NB4 (cell line): Measurements from ENCODE around the gene RPS6KA1.
"Not testable (repeated sequence)": the region's sequence is repeated elsewhere in the genome, so short reads cannot be mapped to it uniquely, and the experiment has no call there.

Experiments
- DNase-seq: peaks from one replicate; pipeline ENCODE4 v3.0.0; 2010; ENCODE audit warnings: low read depth
- H3K4me3 ChIP-seq: one replicate; pipeline ENCODE4 v1.5.1; 2011; ENCODE audit warnings: mild to moderate bottlenecking, low read depth, low read length, moderate library complexity
- MAX ChIP-seq: IDR thresholded peaks from 2 replicates; pipeline ENCODE4 v1.6.1; 2011; ENCODE audit warnings: low read depth, low read length
- MYC ChIP-seq: IDR thresholded peaks from 2 replicates; pipeline ENCODE4 v1.6.1; 2011; ENCODE audit warnings: low read depth, low read length
- POLR2A ChIP-seq: IDR thresholded peaks from 2 replicates; pipeline ENCODE4 v1.6.1; 2011; ENCODE audit warnings: mild to moderate bottlenecking; ENCODE audit not compliant: insufficient read length; ENCODE audit errors: extremely low read depth
- TF ChIP-seq, protein P1 (sequence below): IDR thresholded peaks from one replicate; pipeline ENCODE4 v1.5.1; 2012; ENCODE audit warnings: low read depth, low read length

The RPS6KA1 gene

DNA sequence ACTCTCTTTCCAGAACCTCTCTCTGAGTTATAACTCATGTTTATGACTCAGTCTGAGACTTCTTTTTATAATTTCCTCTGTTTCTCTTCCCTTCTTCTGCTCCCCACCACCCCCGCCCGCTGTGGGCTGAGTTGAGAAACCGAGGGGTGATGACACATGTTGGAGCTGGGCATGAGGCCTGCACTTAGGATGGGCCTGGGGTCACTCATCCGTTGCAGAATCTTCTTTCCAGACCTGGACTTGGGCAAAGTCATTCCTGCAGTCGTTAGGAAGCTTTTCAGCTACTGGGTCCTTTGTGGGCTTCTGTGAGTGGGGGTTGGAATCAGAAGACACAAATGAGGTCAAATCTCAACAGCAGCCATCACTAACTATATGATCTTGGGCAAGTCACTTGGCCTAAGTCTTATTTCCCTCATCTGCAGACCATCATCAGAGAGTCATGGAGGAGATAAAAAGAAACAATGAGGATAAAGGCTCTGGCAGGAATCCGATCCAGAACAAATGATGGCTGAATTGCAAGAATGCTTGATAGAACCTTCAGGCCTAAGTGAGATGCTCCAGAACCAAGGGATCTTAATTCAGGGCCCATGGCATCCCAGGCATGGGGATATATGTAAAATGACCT, 53.4 kb downstream of the RPS6KA1 start:
- peak; percentile 93 for DNase-seq
- H3K4me3 ChIP-seq, result no peak overlapping the region
- peak; percentile 90 for TF ChIP-seq MYC
- TF ChIP-seq MAX, result peak; percentile 68
- TF ChIP-seq, protein P1, sequence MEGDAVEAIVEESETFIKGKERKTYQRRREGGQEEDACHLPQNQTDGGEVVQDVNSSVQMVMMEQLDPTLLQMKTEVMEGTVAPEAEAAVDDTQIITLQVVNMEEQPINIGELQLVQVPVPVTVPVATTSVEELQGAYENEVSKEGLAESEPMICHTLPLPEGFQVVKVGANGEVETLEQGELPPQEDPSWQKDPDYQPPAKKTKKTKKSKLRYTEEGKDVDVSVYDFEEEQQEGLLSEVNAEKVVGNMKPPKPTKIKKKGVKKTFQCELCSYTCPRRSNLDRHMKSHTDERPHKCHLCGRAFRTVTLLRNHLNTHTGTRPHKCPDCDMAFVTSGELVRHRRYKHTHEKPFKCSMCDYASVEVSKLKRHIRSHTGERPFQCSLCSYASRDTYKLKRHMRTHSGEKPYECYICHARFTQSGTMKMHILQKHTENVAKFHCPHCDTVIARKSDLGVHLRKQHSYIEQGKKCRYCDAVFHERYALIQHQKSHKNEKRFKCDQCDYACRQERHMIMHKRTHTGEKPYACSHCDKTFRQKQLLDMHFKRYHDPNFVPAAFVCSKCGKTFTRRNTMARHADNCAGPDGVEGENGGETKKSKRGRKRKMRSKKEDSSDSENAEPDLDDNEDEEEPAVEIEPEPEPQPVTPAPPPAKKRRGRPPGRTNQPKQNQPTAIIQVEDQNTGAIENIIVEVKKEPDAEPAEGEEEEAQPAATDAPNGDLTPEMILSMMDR, result no peak
- TF ChIP-seq POLR2A, result no peak

DNA sequence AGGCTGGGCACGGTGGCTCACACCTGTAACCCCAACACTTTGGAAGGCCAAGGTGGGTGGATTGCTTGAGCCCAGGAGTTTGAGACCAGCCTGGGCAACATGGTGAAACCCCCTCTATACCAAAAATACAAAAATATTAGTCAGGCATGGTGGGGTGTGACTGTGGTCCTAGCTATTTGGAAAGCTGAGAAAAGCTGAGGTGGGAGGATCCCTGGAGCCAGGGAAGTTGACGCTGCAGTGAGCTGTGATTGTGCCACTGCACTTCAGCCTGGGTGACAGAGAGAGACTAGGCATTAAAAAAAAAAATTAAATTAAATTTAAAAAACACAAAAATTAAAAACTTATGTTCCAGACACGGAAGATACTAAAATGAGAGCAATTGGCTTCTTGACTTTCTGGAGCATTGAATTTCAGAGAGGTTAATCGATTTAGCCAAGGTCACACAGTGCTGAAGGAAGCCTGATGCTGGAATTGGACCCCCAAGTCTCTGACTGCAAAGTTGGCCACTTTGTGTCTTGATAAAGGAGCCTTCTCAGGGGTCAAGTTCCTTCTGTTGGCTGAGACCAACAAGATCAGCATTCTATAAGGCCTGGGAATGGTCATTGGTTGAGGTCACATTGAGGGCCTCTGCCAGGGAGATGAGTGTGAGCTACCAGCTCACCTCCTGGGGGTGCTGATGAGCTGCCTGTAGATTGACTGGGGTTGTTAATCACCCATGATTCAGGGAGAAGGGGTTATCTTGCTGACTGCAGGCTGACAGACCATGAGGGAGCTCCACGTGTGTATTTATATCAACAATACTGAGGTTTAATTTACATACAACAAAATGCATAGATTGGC, 54.3 kb downstream of the RPS6KA1 start:
- H3K4me3 ChIP-seq, result no peak overlapping the region
- DNase-seq, result peak; percentile 72
- no peak for TF ChIP-seq MYC
- TF ChIP-seq POLR2A, result no peak
- no peak for TF ChIP-seq MAX
- TF ChIP-seq, protein P1, result peak; percentile 38

GRCh38 chr1:26584588-26584987, 55.0 kb downstream of the RPS6KA1 start:
- not testable (repeated sequence) for DNase-seq, H3K4me3 ChIP-seq

- no peak overlapping the region for H3K4me3 ChIP-seq
- DNase-seq, result no peak
- TF ChIP-seq POLR2A, result no peak
- TF ChIP-seq MAX, result no peak
These were observed 55.9 kb downstream of the RPS6KA1 start for GRCh38 chr1:26585471-26585870.

GRCh38 chr1:26593385-26593784, 63.8 kb downstream of the RPS6KA1 start:
- TF ChIP-seq, protein P1, result no peak
- TF ChIP-seq MYC (no peak), POLR2A (no peak), MAX (no peak)
- no peak overlapping the region for H3K4me3 ChIP-seq

GRCh38 chr1:26594593-26594992, 65.0 kb downstream of the RPS6KA1 start:
- DNase-seq, H3K4me3 ChIP-seq: not testable (repeated sequence)

More at GRCh38 chr1:26593385-26593784, 63.8 kb downstream of the RPS6KA1 start:
- no peak for DNase-seq

GRCh38 chr1:26597629-26598039, 68.1 kb downstream of the RPS6KA1 start:
- no peak overlapping the region for H3K4me3 ChIP-seq
- no peak for TF ChIP-seq MYC
- TF ChIP-seq, protein P1, result peak; percentile 42
- peak; percentile 77 for DNase-seq
